ENCODE data around the gene PLPPR1.

PLPPR1 gene

DNA sequence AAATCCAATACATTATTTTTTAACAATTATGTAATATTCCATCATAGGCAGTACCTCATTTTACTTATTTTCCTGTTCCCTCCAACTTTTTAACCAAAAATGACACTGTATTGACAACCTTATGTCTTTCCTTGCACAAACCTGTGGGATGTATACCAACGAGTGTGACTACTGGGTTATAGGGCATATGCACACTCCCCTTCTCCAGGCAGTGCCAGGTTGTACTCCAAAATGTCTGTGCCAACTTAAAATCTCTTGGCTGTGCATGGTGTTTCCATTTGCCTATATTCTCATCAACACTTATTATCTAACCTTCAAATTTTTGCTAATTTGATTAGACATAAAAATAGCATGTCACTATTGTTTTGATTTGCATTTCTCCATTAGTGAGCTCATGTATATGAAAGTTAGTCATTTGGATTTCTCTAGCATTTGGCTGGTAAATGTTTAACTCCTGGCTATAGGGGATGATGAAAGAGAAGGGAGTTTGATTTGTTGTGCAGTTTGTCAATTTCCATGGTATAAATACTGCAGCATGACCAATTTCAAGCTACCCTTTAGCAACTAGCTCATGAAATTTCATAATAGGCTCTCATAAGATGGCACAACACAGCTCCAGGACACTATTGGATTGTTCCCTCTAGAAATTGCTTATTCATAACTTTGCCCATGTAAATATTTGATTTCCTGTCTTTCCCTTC is 226.4 kb downstream of the PLPPR1 start:
- no peak overlapping the region for H3K27ac ChIP-seq
- TF ChIP-seq CTCF (conservative IDR thresholded peaks at IDR 0.05) = no peak
- TF ChIP-seq ZFX (IDR thresholded peaks at IDR 0.05) = no peak

- TF ChIP-seq CTCF (conservative IDR thresholded peaks at IDR 0.05) (no peak), ZFX (IDR thresholded peaks at IDR 0.05) (no peak)
- no peak overlapping the region for H3K27ac ChIP-seq
Observed at GRCh38 chr9:101264727-101265126, 236.2 kb downstream of the PLPPR1 start.

DNA sequence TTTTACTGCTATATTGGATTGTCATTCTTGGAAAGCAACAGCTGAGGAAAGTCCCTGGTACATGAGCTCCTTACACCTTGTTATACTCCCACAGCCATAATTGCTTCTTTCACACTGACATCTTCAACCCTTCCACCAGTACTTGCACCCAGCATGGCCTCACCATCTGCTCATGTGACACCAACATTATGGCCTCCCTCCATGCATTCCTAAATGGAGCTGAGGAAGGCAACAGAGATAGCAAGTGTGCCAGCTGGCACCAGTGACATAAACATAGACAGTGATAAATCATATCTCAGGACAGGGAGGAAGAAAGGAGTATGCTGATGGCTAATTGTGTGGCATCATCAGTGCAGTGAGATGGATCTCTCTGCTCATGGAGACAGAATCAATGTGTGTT is 236.7 kb downstream of the PLPPR1 start:
- no peak for TF ChIP-seq CTCF (conservative IDR thresholded peaks at IDR 0.05)
- TF ChIP-seq ZFX (IDR thresholded peaks at IDR 0.05) = no peak

DNA sequence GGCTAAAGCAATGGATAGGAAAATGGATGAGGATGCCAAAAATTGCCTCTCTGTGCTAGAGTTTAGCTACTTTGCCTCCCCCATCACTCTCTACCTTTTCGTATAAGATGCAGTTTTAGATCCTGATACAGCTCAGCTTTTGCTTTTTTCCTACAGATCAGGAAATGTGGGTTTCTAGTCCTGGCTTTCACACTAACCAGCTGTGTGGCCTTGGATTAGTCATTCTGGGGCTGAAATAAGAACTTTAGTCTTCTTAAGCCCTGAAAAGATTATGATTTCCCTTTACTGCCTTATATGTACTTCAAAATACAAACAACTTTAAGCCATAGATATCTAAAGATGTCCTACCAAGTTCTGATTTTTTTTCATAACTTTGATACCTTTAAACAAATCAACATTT is 239.9 kb downstream of the PLPPR1 start:
- TF ChIP-seq ZFX (IDR thresholded peaks at IDR 0.05) = no peak
- TF ChIP-seq CTCF (conservative IDR thresholded peaks at IDR 0.05) = no peak

More for the DNA sequence above, 236.7 kb downstream of the PLPPR1 start:
- H3K27ac ChIP-seq = no peak overlapping the region

DNA sequence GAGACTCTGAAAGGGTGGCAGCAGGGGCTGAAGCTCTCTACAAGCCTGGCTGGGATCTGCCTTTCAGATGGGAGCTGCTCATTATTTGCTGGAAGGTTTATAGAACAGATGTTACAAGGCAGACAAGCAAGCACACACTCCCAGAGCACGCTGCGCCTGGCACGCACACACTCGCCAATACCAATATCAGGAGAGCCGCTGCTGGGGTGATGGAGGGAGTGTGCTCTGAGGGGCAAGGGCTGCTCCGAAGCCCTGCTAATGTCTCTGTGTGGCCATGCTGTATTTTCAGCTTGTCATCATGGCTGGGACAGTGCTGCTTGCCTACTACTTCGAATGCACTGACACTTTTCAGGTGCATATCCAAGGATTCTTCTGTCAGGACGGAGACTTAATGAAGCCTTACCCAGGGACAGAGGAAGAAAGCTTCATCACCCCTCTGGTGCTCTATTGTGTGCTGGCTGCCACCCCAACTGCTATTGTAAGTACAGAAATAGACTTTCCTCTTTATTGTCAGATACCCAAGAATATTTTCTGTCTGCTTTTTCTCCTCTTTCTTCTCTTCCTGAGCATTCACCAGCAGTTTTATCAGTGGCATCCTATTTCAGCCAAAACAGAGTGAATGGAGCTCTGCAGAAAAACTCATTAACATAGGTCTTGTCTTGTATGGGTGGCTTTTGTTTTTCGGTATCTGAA is 241.2 kb downstream of the PLPPR1 start:
- TF ChIP-seq ZFX (IDR thresholded peaks at IDR 0.05) = no peak
- TF ChIP-seq CTCF (conservative IDR thresholded peaks at IDR 0.05) = no peak
- H3K27ac ChIP-seq = no peak overlapping the region

More for the DNA sequence above, 239.9 kb downstream of the PLPPR1 start:
- no peak overlapping the region for H3K27ac ChIP-seq

GRCh38 chr9:101270302-101270701 is 241.8 kb downstream of the PLPPR1 start:
- no peak overlapping the region for H3K27ac ChIP-seq
- no peak for TF ChIP-seq ZFX (IDR thresholded peaks at IDR 0.05)
- no peak for TF ChIP-seq CTCF (conservative IDR thresholded peaks at IDR 0.05)

DNA sequence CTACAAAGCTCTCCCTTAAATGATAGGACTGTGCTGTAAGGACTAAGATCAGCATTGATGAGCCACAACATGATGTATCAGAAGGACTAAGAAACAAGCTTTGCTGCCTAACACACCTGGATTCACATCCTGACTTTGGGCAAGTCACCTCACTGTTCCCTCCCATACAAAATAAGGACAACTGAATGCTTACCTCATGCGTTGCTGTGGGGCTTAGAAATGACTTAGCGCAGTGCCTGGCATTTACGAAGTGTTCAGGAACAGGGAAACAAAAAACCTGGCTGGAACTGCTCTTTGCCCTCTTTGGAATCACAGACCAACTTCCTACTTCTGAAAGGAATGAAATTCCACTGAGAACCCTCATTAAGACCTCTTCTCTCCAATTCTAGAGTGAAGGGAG is 242.6 kb downstream of the PLPPR1 start:
- no peak overlapping the region for H3K27ac ChIP-seq
- TF ChIP-seq ZFX (IDR thresholded peaks at IDR 0.05) (no peak), CTCF (conservative IDR thresholded peaks at IDR 0.05) (no peak)
